A172 (cell line): Measurements from ENCODE around the gene SEMA3C. TPM values are rescaled to one million over a fixed set of nuclear protein-coding genes. Genes with fewer than 3 reads are reported as not detected.

Experiments used
- DNase-seq: peaks from one replicate; pipeline ENCODE4 v3.0.0-alpha.2; 2015; ENCODE audit warnings: low spot score
- total RNA-seq: library from RNA; depleted of rRNA; stranded (reverse); fragments of >200 nt; shearing (Covaris generic); gene quantifications from 2 replicates; pipeline ENCODE4 v1.2.3, GENCODE V29; 2014

Gene SEMA3C
- total RNA-seq, 1 experiment from 2014 or later: 268 TPM

DNA sequence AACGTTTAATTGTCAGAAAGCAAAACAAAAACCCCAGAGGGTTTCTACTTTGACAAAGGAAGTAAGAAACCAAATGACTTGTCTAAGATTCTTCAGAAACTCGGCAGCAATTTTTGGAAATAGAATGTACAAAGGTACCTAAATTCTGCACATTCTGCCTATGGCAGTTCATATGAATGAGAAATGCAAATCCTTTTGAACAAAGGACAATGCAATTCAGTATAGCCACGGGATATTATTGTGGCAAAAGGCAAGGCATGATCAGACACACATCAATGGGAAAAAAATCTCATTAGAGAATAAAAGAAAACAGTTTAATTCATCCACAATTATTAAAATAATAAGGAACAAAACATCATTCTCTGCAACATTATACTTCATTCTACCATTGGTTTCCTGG is 93.4 kb downstream of the SEMA3C start:
- no peak for DNase-seq

DNA sequence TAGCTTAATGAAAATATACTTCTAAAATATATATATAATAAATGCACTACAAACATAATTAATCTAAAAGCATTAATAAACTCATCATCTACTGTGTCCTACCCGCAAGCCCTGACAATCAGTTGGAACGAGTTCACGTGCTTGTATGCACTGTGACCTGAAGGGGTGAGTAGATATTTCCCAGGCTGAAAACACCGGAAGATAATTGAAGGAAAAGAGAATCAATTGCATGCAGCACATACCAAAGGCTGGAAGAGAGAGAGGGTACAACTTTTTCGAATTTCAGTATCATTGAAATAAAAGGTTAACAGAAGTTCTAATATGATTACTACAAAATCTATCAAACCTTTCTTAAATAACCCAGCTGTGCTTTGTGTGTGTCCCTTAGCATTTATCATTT is 94.6 kb downstream of the SEMA3C start:
- no peak for DNase-seq

DNA sequence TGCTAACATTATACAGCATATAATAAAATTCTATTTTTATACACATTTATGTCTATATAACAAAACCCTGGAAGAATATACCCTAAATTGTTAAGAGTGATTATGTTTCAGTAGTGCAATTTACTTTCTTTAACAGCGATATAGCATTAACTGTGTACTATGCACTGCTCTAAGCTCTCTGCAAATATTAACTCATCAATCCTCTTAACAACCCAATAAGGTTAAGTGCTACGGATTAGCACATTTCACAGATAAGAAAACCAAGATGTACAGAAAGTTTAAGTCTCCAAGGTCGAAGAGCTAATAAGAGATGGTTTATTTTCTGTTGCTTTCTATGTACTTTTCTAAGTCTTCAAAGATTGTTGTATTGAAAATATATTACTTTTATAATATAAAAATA is 95.8 kb downstream of the SEMA3C start:
- DNase-seq: no peak

DNA sequence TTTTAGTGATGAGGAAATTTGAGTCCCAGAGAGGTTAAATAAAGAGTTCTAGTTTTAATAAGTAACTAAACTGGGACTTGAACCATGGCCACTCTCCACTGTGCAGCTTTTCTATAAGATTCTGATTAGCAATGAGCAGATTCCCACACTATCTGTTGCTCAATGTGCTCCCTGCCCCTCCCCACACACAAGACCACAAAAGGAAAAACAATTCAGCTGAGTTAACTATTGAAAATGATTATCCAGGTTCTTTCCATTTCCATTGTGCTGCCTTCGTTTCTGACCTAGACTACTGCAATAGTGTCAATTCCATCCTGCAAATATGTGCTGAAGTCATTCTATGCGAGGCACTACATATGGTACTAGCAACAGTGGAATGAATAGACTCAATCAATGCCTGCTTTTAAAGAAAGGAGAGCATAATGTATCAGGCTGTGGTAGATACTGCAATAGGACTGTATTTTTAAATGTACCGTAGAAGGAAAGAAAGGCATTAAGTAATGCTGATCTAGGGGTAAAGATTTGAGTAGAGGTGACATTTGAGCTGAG is 97.0 kb downstream of the SEMA3C start:
- no peak for DNase-seq

DNA sequence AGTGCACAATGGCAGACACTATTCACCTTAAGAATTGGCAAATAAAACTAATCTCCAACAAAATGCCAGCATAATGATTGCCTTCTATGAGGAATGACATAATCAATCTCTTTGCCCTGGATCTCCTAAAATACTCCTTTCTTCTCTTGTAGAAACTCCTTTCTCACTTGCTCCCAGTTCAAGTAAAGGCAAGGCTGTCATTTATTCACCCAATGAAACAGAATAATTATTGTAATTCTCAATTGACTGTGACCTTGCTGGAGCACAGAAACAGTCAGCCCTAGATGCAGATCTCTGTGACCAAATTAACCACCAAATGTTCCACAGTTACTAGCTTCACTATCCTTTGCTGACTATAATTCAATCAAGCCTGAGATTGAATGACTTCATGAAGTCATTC is 99.3 kb downstream of the SEMA3C start:
- DNase-seq: no peak

DNA sequence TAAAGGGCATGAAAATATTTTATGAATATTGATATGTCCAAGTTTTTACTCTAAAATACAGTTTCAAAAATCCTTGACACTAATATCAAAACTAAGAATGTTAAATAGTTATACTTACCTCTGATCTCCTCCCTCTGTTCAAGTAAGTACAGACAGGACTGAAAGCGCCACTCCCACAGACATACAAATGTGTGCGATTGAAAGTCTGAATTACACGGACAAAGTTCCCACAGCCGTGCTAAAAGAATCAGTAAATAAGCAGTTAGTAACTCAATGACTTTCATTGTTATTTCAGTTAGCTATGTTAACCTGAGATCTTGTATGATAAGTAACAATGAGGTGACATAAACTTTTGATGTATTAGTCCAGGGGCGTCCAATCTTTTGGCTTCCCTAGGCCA is 100.7 kb downstream of the SEMA3C start:
- DNase-seq: no peak

DNA sequence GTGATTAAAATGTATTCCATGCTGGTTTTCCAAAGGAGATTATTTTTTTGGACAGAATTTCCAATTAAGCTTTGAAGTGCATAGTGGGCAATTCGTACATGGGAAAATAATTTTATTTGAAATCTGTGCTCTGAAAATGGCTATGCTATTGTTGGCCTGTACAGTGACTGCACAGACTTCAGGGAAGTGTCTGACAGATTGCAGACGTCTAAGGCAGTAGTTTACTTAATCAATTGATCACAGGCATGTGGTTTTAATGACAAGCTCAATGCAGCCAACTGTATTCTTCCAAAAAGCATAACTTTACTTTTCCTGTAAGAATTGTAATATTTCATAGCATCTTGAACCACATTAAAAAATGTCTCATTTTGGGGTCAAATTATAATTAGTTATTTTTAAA is 102.0 kb downstream of the SEMA3C start:
- no peak for DNase-seq

DNA sequence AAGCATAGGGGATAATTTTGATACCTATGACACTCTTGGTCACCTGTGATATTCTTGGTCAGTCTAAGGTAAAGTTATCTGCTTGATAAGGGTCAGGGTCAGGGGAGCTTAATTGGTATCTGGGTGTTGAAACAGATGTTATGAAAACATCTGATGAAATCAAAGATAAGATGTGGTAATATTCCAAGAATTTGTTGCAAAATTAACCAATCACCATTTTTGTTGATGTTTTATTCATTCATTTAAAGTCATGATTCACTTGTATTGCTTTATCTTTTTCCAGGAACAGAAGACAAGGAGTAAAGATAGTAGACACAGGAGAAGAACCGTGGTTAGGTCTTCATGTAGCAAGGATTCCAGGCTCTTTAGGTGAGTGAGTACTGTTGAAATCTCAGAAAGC is 103.1 kb downstream of the SEMA3C start:
- DNase-seq: no peak

DNA sequence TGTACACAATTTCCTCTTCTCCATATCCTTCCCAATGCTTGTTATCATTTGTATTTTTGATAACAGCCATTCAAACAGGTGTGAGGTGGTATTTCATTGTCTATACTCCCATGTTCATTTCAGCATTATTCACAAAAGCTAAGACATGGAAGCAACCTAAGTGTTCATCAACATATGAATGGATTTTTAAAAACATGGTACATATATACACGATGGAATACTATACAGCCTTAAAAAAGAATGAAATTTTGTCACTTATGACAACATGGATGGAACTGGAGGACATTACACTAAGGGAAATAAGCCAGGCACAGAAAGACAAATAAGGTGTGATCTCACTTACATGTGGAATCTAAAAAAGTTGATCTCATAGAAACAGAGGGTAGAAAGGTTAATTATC is 109.3 kb downstream of the SEMA3C start:
- DNase-seq: no peak

DNA sequence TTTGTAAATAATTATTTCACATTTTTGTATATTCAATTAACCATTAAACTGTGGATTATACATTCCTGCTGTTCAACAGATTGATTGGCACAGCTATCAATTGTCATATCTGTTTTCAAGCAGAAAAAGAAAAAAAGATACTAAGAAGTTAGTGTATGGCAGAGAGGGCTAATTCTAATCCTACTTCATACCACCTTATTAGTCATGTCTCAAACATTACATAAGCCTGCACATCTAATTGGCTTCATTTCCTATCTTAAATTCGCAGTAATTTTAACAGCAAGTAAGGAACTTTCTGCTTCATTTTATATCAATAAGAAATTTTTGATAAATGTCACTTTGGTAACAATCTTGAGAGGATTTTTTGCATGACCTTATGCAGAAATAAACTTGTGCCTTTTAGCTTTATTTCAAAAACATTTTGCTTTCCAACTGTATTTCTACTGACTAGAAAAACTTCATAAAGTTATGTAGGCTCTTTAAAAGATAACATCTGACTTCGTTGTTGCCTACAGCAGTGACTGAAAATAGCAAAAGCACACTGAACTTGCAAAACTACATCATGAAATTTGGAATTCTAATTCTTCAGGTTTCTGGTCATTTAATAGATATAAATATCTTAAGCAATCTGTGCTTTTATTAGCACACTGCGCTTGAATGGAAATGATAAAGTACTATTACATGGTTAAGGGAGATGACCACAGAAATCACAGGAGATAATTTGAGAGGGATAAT is 111.5 kb downstream of the SEMA3C start:
- DNase-seq: peak; percentile 22

DNA sequence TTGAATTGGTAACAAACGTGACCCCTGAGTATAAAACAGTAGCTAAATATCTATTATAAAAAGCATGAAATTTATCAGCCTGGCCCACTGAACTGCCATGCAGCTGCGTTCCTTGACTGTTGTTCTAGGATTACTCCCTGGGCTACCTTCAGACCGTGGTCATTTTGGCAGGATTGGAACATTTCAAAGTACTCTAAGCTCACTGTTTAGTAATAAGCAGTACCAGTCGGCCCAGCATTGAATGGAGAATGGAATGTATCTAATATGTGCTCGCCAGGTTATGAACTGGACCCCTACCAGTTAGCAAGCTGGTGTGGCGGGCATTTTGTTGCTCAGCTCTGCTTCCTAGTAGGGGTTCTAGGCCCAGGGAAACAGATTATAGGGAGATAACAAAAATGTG is 112.2 kb downstream of the SEMA3C start:
- DNase-seq: no peak

DNA sequence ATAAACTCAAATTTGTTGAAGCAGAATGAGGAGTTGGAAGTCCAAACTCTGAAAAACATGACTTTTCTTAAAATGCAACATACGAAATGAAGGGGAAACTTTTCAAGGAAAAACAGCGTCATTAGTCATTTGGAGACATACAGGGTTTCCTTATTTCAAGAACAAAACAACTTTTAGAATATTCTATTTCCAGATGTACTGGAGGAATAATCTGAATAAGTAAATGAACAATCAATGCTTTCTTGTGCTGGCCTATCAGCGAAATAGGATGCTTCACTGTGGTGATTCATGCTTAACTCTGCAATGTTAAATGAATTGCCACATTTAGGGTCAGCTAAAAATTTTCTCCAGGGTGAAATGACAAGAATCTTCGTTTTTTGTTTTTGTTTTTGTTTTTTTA is 114.3 kb downstream of the SEMA3C start:
- no peak for DNase-seq

DNA sequence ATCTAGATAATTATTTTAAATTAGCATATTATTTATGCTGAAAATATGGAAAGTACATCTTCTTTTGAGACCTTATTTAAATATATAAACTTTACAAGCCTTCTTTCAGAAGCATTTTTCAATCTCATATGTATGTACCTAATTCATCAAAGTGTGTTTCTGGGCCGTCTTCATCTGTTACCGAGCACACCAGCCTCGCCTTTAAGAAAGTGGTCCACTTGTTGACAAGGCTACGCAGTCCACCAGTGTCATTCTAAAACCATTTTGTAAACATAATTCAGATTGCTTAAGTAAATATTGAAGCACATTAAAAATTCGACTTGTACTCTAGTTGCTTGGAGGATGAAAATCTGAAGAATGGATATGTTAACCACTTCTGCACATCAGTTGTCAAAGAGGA is 116.3 kb downstream of the SEMA3C start:
- DNase-seq: no peak

DNA sequence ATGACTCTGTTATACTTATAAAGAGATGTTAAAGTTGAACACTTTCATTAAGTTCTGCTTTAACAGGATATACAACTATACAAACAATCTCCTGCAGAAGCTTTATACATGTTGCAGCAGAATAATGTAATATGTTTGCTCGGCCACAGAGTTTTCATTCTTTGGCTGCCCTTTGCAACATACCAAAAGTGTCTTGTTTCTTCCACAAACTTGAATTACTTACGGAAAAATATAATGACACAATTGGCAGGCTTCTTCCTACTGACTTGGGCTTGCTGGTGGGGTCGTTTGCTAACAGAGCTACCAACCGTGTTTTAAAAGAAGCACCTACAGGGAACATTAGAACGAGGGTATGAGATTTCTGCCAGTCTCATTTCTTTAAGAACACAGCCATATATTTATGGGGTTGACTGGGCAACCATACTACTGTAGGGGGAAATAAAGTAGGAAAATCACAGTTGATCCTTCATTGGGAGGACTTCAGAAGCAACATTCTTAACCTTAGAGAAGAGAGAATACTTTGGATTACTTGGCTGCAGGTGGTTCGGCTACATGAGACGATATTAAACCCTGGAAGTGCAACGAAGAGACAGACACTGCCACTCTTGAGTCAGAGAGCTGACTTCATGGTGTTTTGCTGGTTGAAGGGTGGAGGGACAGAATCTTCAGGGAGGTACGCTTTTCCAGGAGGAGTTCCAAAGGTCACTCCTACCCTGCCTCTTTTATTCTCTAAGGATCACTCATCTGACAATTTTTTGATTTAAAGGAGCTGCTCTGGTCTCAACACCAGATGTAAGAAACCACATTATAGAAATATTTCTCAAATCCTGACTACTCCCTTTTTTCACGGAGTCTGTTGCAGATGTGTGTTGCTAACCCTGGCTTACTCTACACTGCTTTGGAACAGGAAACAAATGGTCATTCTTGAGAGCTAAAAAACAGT is 123.9 kb downstream of the SEMA3C start:
- DNase-seq: peak; percentile 62

DNA sequence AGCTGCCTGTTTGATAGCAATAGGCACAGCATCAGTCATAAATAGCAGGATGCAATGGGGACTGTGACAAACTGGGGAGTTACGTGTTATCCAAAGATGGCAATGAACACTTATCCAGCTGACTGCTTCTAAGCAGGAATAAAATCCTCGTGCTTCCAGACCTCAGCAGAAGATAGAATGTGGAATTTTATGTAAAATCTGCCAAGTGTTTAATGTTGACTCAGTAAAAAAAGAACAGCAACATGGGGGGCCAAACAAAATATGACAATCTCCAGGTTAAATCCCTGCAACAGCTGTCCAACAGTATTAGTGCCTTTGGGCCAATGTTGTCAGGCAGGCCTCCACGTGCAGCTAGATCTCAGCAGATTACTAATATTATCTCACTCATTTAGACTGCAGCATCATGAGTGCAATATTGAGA is 127.3 kb downstream of the SEMA3C start:
- DNase-seq: no peak

DNA sequence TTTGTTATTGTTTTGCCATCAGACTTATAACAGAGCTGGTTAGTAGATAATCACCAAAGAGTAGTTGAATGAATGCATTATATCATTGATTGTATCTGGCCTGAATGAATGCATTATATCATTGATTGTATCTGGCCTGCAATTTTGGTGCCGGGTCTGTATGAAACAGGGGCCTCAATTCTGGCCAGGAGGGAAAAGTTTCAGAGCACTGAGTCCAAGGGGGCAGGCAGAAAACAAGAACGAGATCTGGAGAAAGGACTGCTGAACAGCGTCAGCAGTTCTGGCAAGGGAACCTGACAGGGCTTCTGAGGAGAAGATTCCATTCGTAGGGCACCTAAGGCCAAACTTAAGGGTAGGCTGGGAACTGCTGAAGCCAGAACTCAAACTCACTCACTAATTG is 128.0 kb downstream of the SEMA3C start:
- no peak for DNase-seq

DNA sequence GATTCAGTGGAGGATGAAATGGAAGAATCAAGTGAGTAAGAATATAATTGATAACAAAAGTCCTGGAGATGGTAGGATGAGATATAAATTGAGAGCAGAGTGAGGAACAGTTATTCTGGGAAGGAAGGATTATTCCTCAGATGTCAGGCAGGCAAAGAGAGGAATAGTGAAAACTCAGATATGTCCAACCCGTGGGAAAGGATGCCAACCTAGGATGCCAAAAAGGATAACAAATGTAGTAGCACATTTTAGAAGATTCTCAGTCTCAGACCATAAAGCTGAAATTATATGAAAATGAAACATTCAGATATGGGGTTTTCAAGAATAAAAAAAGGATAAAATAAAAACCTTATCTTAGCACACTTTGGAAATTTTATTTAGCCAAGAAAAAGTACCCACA is 131.1 kb downstream of the SEMA3C start:
- DNase-seq: no peak

DNA sequence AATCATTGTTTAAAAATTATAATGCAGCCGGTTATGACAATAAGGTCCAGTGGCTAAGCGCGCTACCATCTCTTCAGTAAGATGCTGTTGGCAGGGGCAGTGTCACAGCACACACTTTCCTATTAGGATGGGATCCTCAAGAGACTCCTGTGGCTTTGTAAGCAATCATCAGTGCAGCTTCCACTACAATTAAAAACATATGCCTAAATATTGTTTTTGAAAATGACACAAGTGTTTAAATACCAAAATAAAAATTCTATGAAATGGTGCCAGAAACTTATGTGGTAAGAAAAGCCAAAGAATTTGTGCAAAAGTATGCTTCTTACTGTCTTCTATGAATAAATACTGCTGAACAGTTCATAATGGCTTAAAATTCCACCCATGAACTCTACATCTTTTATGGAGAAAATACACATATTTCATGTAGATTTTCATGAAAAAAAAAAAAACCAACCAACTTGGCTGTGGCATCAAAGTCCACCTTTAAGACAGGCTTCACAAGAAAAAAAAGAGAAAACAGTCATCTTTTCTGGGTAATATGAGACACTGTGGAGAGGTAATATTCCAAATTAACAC is 132.8 kb downstream of the SEMA3C start:
- DNase-seq: no peak

DNA sequence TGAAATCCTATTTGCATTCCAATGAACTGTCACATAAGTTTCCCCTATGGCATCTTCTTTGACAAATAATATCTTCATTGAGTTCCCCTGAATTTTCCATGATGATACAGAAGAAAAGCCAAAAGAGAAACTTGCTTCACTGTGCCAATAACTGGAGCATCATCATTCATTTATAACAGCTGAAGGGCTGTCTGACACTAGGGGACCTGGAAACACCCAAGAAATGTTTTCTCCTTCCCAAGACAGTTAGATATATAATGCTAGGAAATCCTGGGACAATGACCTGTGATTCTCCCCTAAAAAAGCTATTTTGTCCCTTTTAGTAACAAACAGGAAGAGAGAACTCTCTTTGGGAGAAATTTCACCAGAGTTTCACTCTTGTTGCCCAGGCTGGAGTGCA is 133.6 kb downstream of the SEMA3C start:
- DNase-seq: no peak

DNA sequence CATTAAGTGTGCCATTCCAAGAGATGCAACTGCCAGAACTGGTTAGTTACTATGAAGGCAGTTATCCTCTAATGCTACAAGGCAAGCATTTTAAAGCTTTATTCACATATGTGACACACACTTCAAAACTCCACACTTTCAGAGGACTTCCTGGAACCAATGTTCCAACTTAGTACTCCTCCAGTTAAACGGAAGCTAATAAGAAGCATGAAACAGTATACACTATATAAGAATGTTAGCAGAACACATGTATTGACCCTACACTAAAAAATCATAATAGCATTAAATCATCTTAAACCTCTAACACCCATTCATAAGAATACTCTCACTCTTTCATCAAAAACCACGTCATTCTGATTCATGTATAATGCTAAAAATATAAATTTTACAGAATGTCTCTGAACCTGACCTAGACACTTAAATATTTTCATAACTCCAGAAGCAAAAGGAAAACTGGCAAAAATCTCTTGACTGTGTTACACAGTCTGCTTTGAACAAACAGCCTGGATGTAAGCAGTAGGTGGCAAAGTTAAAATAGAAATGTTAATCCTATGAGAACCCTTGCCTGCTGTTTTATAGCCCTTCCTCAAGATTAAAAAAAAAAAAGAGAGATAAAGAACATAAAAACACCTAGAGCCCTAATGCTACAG is 135.0 kb downstream of the SEMA3C start:
- peak; percentile 35 for DNase-seq

DNA sequence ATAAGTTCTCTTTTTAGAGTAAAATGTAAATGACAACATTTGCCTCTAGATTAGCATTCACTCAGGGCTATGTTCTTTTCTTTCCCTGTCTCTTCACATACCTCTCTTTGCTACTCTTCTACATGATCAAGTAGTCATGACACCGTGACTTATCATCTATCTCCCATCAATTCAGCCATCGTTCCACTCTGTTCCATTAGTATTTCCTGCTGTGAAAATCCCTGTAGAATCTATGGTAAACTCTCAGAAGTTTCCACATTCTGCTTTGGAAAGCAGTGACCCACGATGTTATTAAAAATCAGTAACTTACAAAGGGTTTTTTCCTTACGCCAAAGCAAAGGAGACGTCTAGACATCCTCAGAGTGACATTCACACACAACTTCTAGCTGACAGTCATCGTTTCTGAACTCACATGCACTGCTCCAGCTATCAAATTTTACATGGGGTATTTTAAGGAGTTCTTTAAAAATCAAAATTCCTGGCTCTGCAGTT is 135.6 kb downstream of the SEMA3C start:
- no peak for DNase-seq

DNA sequence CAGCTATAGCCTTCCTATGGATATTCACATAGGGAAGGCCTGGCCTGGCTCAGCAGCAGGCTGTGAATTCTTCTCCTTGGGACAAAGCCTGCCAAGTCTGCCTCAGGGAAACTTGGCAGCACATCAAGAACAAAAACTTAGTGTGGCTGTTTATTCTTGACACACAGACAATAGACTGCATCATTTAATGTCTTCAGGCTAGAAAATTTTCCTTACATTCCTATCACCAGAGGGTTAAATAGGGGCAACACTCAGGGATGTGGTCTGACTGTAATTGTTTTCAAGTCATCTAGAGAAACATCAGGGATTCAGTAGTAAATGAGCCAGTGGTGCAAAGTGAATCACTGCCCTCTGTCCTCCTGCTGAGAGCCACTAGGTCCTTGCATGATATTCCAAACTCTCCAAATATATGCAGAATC is 137.3 kb downstream of the SEMA3C start:
- peak; percentile 94 for DNase-seq
